Measurements from ENCODE around the gene PRKAR1A.

GRCh38 chr17:68470961-68471360 lies 41.3 kb upstream of the PRKAR1A start:
- TF ChIP-seq CTCF (IDR thresholded peaks at IDR 0.05) (no peak), EP300 (IDR thresholded peaks at IDR 0.05) (no peak)
